KMS-11 (cell line): Measurements from ENCODE around the gene TCF19.

Source experiments
- H2AFZ ChIP-seq: fragments of 200-600 bp; sonication (generic); 2 replicates; pipeline ENCODE4 v1.6.1; 2016; ENCODE audit warnings: antibody characterized with exemption, mixed run types, low read depth
- H3K27ac ChIP-seq: fragments of 200-600 bp; sonication (generic); 2 replicates; pipeline ENCODE4 v1.6.1; 2016; ENCODE audit warnings: mild to moderate bottlenecking, mixed run types
- H3K27me3 ChIP-seq: fragments of 200-600 bp; sonication (generic); 2 replicates; pipeline ENCODE4 v1.6.1; 2017; ENCODE audit warnings: mild to moderate bottlenecking, low read depth, mixed run types, moderate library complexity; ENCODE audit not compliant: insufficient read depth
- H3K36me3 ChIP-seq: fragments of 200-600 bp; sonication (generic); 2 replicates; pipeline ENCODE4 v1.6.1; 2017; ENCODE audit warnings: mild to moderate bottlenecking, mixed run types; ENCODE audit not compliant: insufficient read depth
- H3K4me1 ChIP-seq: fragments of 200-600 bp; sonication (generic); 2 replicates; pipeline ENCODE4 v1.6.1; 2016; ENCODE audit warnings: mild to moderate bottlenecking, low read depth, mixed run types; ENCODE audit not compliant: poor library complexity, severe bottlenecking
- H3K4me2 ChIP-seq: fragments of 200-600 bp; sonication (generic); 2 replicates; pipeline ENCODE4 v1.7.0; 2016; ENCODE audit warnings: mild to moderate bottlenecking, mixed run types
- H3K4me3 ChIP-seq: fragments of 200-600 bp; sonication (generic); IDR thresholded peaks from 2 replicates; pipeline ENCODE4 v1.6.1; 2017; ENCODE audit warnings: low read depth, low read length, mixed read lengths; ENCODE audit not compliant: insufficient read depth
- H3K79me2 ChIP-seq: fragments of 200-600 bp; sonication (generic); 2 replicates; pipeline ENCODE4 v1.6.1; 2016; ENCODE audit warnings: low read depth, mixed run types; ENCODE audit not compliant: insufficient read depth
- H3K9ac ChIP-seq: fragments of 200-600 bp; sonication (generic); 2 replicates; pipeline ENCODE4 v1.6.1; 2016; ENCODE audit warnings: mild to moderate bottlenecking, mixed run types
- H4K20me1 ChIP-seq: fragments of 200-600 bp; sonication (generic); 2 replicates; pipeline ENCODE4 v1.6.1; 2016; ENCODE audit warnings: mild to moderate bottlenecking, mixed run types; ENCODE audit not compliant: insufficient read depth
- TF ChIP-seq, protein P1 (sequence below): fragments of 200-600 bp; sonication (generic); conservative IDR thresholded peaks from 2 replicates; pipeline ENCODE4 v1.6.1; 2017; ENCODE audit warnings: low read depth, mild to moderate bottlenecking, antibody characterized with exemption, low read length, moderate library complexity, mixed read lengths

The TCF19 gene

DNA sequence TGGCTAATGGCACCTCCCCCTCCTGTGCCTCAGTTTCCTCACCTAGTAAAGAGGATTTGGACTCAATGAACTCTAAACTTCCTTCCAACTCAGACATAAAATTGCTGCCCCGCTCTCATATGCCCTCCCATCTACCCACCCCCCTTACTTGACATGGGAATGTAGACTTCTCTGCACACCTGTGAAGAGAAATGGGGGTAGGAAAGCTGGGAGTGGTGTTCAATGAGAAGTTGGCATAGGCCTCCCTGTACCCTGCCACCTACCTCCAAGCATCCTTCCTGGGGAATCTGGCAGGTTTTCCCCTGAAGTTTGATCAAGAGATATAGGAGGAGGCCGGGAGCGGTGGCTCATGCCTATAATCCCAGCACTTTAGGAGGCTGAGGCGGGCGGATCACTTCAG is 16.0 kb downstream of the TCF19 start:
- no peak overlapping the region for H3K9ac ChIP-seq
- TF ChIP-seq, protein P1, sequence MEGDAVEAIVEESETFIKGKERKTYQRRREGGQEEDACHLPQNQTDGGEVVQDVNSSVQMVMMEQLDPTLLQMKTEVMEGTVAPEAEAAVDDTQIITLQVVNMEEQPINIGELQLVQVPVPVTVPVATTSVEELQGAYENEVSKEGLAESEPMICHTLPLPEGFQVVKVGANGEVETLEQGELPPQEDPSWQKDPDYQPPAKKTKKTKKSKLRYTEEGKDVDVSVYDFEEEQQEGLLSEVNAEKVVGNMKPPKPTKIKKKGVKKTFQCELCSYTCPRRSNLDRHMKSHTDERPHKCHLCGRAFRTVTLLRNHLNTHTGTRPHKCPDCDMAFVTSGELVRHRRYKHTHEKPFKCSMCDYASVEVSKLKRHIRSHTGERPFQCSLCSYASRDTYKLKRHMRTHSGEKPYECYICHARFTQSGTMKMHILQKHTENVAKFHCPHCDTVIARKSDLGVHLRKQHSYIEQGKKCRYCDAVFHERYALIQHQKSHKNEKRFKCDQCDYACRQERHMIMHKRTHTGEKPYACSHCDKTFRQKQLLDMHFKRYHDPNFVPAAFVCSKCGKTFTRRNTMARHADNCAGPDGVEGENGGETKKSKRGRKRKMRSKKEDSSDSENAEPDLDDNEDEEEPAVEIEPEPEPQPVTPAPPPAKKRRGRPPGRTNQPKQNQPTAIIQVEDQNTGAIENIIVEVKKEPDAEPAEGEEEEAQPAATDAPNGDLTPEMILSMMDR = no peak
- H3K4me3 ChIP-seq = no peak overlapping the region
- no peaks in the 10 kb centered on the region for H4K20me1 ChIP-seq
- no peak overlapping the region for H3K4me2 ChIP-seq
- no peak overlapping the region for H2AFZ ChIP-seq
- no peaks in the 10 kb centered on the region for H3K27me3 ChIP-seq
- no peaks in the 10 kb centered on the region for H3K36me3 ChIP-seq
- H3K27ac ChIP-seq = no peak overlapping the region
- H3K79me2 ChIP-seq = no peaks in the 10 kb centered on the region
- peaks cover 7% of the 10 kb centered on the region for H3K4me1 ChIP-seq

- TF ChIP-seq, protein P1 = no peak
- H3K4me1 ChIP-seq = peaks cover 8% of the 10 kb centered on the region
- no peaks in the 10 kb centered on the region for H3K36me3 ChIP-seq
- no peak overlapping the region for H3K9ac ChIP-seq
- H2AFZ ChIP-seq = no peak overlapping the region
- H3K27me3 ChIP-seq = no peaks in the 10 kb centered on the region
- no peaks in the 10 kb centered on the region for H3K79me2 ChIP-seq
- no peak overlapping the region for H3K27ac ChIP-seq
- no peak overlapping the region for H3K4me2 ChIP-seq
- no peaks in the 10 kb centered on the region for H4K20me1 ChIP-seq
- no peak overlapping the region for H3K4me3 ChIP-seq
Measured at GRCh38 chr6:31175971-31176370, 17.6 kb downstream of the TCF19 start.

- H3K36me3 ChIP-seq = no peaks in the 10 kb centered on the region
- TF ChIP-seq, protein P1 = no peak
- H3K4me2 ChIP-seq = no peak overlapping the region
- H2AFZ ChIP-seq = no peak overlapping the region
- H3K4me1 ChIP-seq = peaks cover 8% of the 10 kb centered on the region
- no peaks in the 10 kb centered on the region for H4K20me1 ChIP-seq
- no peaks in the 10 kb centered on the region for H3K79me2 ChIP-seq
- H3K9ac ChIP-seq = no peak overlapping the region
- no peaks in the 10 kb centered on the region for H3K27me3 ChIP-seq
- H3K27ac ChIP-seq = no peak overlapping the region
- H3K4me3 ChIP-seq = no peak overlapping the region
Measured at GRCh38 chr6:31178143-31179041, 20.0 kb downstream of the TCF19 start.

- Histone ChIP-seq H3K36me3 (no peaks in the 10 kb centered on the region), H3K4me2 (no peak overlapping the region), H3K79me2 (no peaks in the 10 kb centered on the region), H3K4me1 (peaks cover 8% of the 10 kb centered on the region), H3K4me3 (no peak overlapping the region), H3K9ac (no peak overlapping the region), H3K27ac (no peak overlapping the region), H2AFZ (no peak overlapping the region), H3K27me3 (no peaks in the 10 kb centered on the region), H4K20me1 (no peaks in the 10 kb centered on the region)
- TF ChIP-seq, protein P1 = no peak
Measured at GRCh38 chr6:31179042-31179386, 20.6 kb downstream of the TCF19 start.
